ENCODE data around the gene UMAD1.

The UMAD1 gene

GRCh38 chr7:7881581-7881980 is 241.0 kb downstream of the UMAD1 start:
- no peak for DNase-seq (ENCODE audit: low read depth in 1 of 2, low spot score in 1 of 2)

GRCh38 chr7:7882888-7883287 is 242.3 kb downstream of the UMAD1 start:
- DNase-seq (ENCODE audit: low read depth in 1 of 2, low spot score in 1 of 2) = no peak

- DNase-seq (ENCODE audit: low read depth in 1 of 2, low spot score in 1 of 2) = no peak
Observed at GRCh38 chr7:7883394-7883793, 242.8 kb downstream of the UMAD1 start.

- DNase-seq (ENCODE audit: low read depth in 1 of 2, low spot score in 1 of 2) = no peak
Observed at GRCh38 chr7:7884855-7885254, 244.3 kb downstream of the UMAD1 start.

- DNase-seq (ENCODE audit: low read depth in 1 of 2, low spot score in 1 of 2) = no peak
Observed at GRCh38 chr7:7889791-7890568, 249.4 kb downstream of the UMAD1 start.

- DNase-seq (ENCODE audit: low read depth in 1 of 2, low spot score in 1 of 2) = no peak
Observed at GRCh38 chr7:7895004-7895650, 254.6 kb downstream of the UMAD1 start.

- DNase-seq (ENCODE audit: low read depth in 1 of 2, low spot score in 1 of 2) = no peak
Observed at GRCh38 chr7:7895754-7896153, 255.2 kb downstream of the UMAD1 start.

- no peak for DNase-seq (ENCODE audit: low read depth in 1 of 2, low spot score in 1 of 2)
Observed at GRCh38 chr7:7897509-7897908, 257.0 kb downstream of the UMAD1 start.

- DNase-seq (ENCODE audit: low read depth in 1 of 2, low spot score in 1 of 2) = no peak
Observed at GRCh38 chr7:7897949-7898515, 257.5 kb downstream of the UMAD1 start.

- DNase-seq (ENCODE audit: low read depth in 1 of 2, low spot score in 1 of 2) = no peak
Observed at GRCh38 chr7:7902845-7903244, 262.3 kb downstream of the UMAD1 start.

- DNase-seq (ENCODE audit: low read depth in 1 of 2, low spot score in 1 of 2) = no peak
Observed at GRCh38 chr7:7907306-7907705, 266.8 kb downstream of the UMAD1 start.

GRCh38 chr7:7908622-7909145 is 268.1 kb downstream of the UMAD1 start:
- no peak for DNase-seq (ENCODE audit: low read depth in 1 of 2, low spot score in 1 of 2)

- no peak for DNase-seq (ENCODE audit: low read depth in 1 of 2, low spot score in 1 of 2)
Observed at GRCh38 chr7:7909376-7909775, 268.8 kb downstream of the UMAD1 start.

- DNase-seq (ENCODE audit: low read depth in 1 of 2, low spot score in 1 of 2) = no peak
Observed at GRCh38 chr7:7911369-7912123, 271.0 kb downstream of the UMAD1 start.

GRCh38 chr7:7912937-7913336 is 272.4 kb downstream of the UMAD1 start:
- DNase-seq (ENCODE audit: low read depth in 1 of 2, low spot score in 1 of 2) = no peak

- no peak for DNase-seq (ENCODE audit: low read depth in 1 of 2, low spot score in 1 of 2)
Observed at GRCh38 chr7:7913504-7913903, 273.0 kb downstream of the UMAD1 start.

- no peak for DNase-seq (ENCODE audit: low read depth in 1 of 2, low spot score in 1 of 2)
Observed at GRCh38 chr7:7914547-7914946, 274.0 kb downstream of the UMAD1 start.

- DNase-seq (ENCODE audit: low read depth in 1 of 2, low spot score in 1 of 2) = no peak
Observed at GRCh38 chr7:7916064-7916463, 275.5 kb downstream of the UMAD1 start.

- no peak for DNase-seq (ENCODE audit: low read depth in 1 of 2, low spot score in 1 of 2)
Observed at GRCh38 chr7:7917593-7917992, 277.0 kb downstream of the UMAD1 start.

- DNase-seq (ENCODE audit: low read depth in 1 of 2, low spot score in 1 of 2) = no peak
Observed at GRCh38 chr7:7918736-7919448, 278.3 kb downstream of the UMAD1 start.

- DNase-seq (ENCODE audit: low read depth in 1 of 2, low spot score in 1 of 2) = no peak
Observed at GRCh38 chr7:7919449-7919945, 278.9 kb downstream of the UMAD1 start.

Data from activated T-helper 1 cell treated with anti-CD3 and anti-CD28 coated beads, Interleukin-2, amount 50 U/mL, for 16 hours (primary cell).